Dendritic cell treated with granulocyte-macrophage colony-stimulating factor and Interleukin-4, amounts not matched to agents 40 ng/mL and 50 ng/mL, for 4 days (primary cell): Measurements from ENCODE around the gene SEC16A.
A peak's percentile ranks its signal among the peaks of the same experiment; 100 is the strongest.

Experiments used
- H3K27ac Mint-ChIP-seq: one replicate; pipeline ENCODE4 v1.8.0; 2022; ENCODE audit warnings: mild to moderate bottlenecking, mixed read lengths
- H3K27me3 Mint-ChIP-seq: one replicate; pipeline ENCODE4 v1.8.0; 2022; ENCODE audit warnings: mild to moderate bottlenecking, mixed read lengths
- H3K36me3 Mint-ChIP-seq: one replicate; pipeline ENCODE4 v1.8.0; 2022; ENCODE audit warnings: low read depth, mixed read lengths
- H3K4me1 Mint-ChIP-seq: one replicate; pipeline ENCODE4 v1.8.0; 2022; ENCODE audit warnings: low read depth, mixed read lengths
- H3K4me3 Mint-ChIP-seq: one replicate; pipeline ENCODE4 v1.8.0; 2022; ENCODE audit warnings: mild to moderate bottlenecking, moderate library complexity, mixed read lengths
- H3K9me3 Mint-ChIP-seq: one replicate; pipeline ENCODE4 v1.8.0; 2022; ENCODE audit warnings: mixed read lengths
- intact Hi-C: fragments of 100-400 bp; cut with micrococcal nuclease; formaldehyde crosslinking; loops from one replicate; pipeline ENCODE4 v1.15.0; 2022

SEC16A gene

GRCh38 chr9:136444102-136444501 lies 38.7 kb downstream of the SEC16A start:
- Mint-ChIP-seq H3K27me3 (no peaks in the 10 kb centered on the region), H3K4me1 (no peaks in the 10 kb centered on the region), H3K36me3 (peaks cover 86% of the 10 kb centered on the region), H3K27ac (no peak overlapping the region), H3K9me3 (no peaks in the 10 kb centered on the region), H3K4me3 (no peak overlapping the region)
- intact Hi-C loops: no loop called here

- H3K27me3 Mint-ChIP-seq: peaks cover 2% of the 10 kb centered on the region
- intact Hi-C loops: no loop called here
- H3K9me3 Mint-ChIP-seq: no peaks in the 10 kb centered on the region
- H3K4me3 Mint-ChIP-seq: no peak overlapping the region
- H3K36me3 Mint-ChIP-seq: peaks cover 82% of the 10 kb centered on the region
- H3K4me1 Mint-ChIP-seq: no peaks in the 10 kb centered on the region
- H3K27ac Mint-ChIP-seq: no peak overlapping the region
These were observed 39.2 kb downstream of the SEC16A start for GRCh38 chr9:136443687-136444086.

GRCh38 chr9:136443087-136443486 lies 39.8 kb downstream of the SEC16A start:
- Mint-ChIP-seq H3K36me3 (peaks cover 76% of the 10 kb centered on the region), H3K27ac (no peak overlapping the region), H3K4me1 (peaks cover 5% of the 10 kb centered on the region), H3K9me3 (no peaks in the 10 kb centered on the region), H3K27me3 (peaks cover 3% of the 10 kb centered on the region), H3K4me3 (no peak overlapping the region)
- intact Hi-C loops: no loop called here

GRCh38 chr9:136442265-136442664 lies 40.6 kb downstream of the SEC16A start:
- H3K4me3 Mint-ChIP-seq: no peak overlapping the region
- H3K27me3 Mint-ChIP-seq: peaks cover 3% of the 10 kb centered on the region
- peaks cover 75% of the 10 kb centered on the region for H3K36me3 Mint-ChIP-seq
- H3K27ac Mint-ChIP-seq: no peak overlapping the region
- H3K4me1 Mint-ChIP-seq: peaks cover 13% of the 10 kb centered on the region
- intact Hi-C loops: no loop called here
- no peaks in the 10 kb centered on the region for H3K9me3 Mint-ChIP-seq

- peaks cover 18% of the 10 kb centered on the region for H3K4me1 Mint-ChIP-seq
- H3K27me3 Mint-ChIP-seq: peaks cover 3% of the 10 kb centered on the region
- peaks cover 75% of the 10 kb centered on the region for H3K36me3 Mint-ChIP-seq
- no peak overlapping the region for H3K27ac Mint-ChIP-seq
- H3K9me3 Mint-ChIP-seq: no peaks in the 10 kb centered on the region
- no peak overlapping the region for H3K4me3 Mint-ChIP-seq
- intact Hi-C loops: no loop called here
These were observed 41.1 kb downstream of the SEC16A start for GRCh38 chr9:136441681-136442245.

GRCh38 chr9:136441191-136441680 lies 41.6 kb downstream of the SEC16A start:
- H3K4me3 Mint-ChIP-seq: no peak overlapping the region
- peaks cover 23% of the 10 kb centered on the region for H3K4me1 Mint-ChIP-seq
- H3K36me3 Mint-ChIP-seq: peaks cover 74% of the 10 kb centered on the region
- H3K9me3 Mint-ChIP-seq: no peaks in the 10 kb centered on the region
- H3K27me3 Mint-ChIP-seq: peaks cover 3% of the 10 kb centered on the region
- H3K27ac Mint-ChIP-seq: no peak overlapping the region
- intact Hi-C loops: no loop called here

GRCh38 chr9:136439481-136440408 lies 43.1 kb downstream of the SEC16A start, which contains the start of gene INPP5E:
Gene INPP5E (minus strand): TSS chr9:136439845. CDS start chr9:136439419, 426 bp downstream.
- H3K9me3 Mint-ChIP-seq: no peaks in the 10 kb centered on the region

GRCh38 chr9:136438548-136439480 lies 44.0 kb downstream of the SEC16A start:
- Mint-ChIP-seq H3K4me3 (peak overlapping the region; percentile 76), H3K27me3 (peaks cover 3% of the 10 kb centered on the region), H3K36me3 (peaks cover 73% of the 10 kb centered on the region), H3K4me1 (peaks cover 29% of the 10 kb centered on the region), H3K27ac (peak overlapping the region; percentile 60), H3K9me3 (no peaks in the 10 kb centered on the region)
- intact Hi-C loops: no loop called here

More at GRCh38 chr9:136439481-136440408, 43.1 kb downstream of the SEC16A start, which contains the start of gene INPP5E:
- H3K4me1 Mint-ChIP-seq: peaks cover 29% of the 10 kb centered on the region
- H3K4me3 Mint-ChIP-seq: peak within 1 kb of the TSS; percentile 76
- peaks cover 73% of the 10 kb centered on the region for H3K36me3 Mint-ChIP-seq
- intact Hi-C loops: no loop called here
- peaks cover 3% of the 10 kb centered on the region for H3K27me3 Mint-ChIP-seq
- peak within 1 kb of the TSS; percentile 60 for H3K27ac Mint-ChIP-seq

- peaks cover 3% of the 10 kb centered on the region for H3K27me3 Mint-ChIP-seq
- intact Hi-C loops: no loop called here
- H3K36me3 Mint-ChIP-seq: peaks cover 73% of the 10 kb centered on the region
- H3K4me3 Mint-ChIP-seq: peak overlapping the region; percentile 76
- H3K27ac Mint-ChIP-seq: peak overlapping the region; percentile 60
- H3K4me1 Mint-ChIP-seq: peaks cover 29% of the 10 kb centered on the region
- H3K9me3 Mint-ChIP-seq: no peaks in the 10 kb centered on the region
These were observed 44.8 kb downstream of the SEC16A start for GRCh38 chr9:136437839-136438547.

- H3K9me3 Mint-ChIP-seq: no peaks in the 10 kb centered on the region
- peak overlapping the region; percentile 76 for H3K4me3 Mint-ChIP-seq
- H3K27ac Mint-ChIP-seq: peak overlapping the region; percentile 60
- H3K4me1 Mint-ChIP-seq: peaks cover 29% of the 10 kb centered on the region
- intact Hi-C loops: no loop called here
- peaks cover 3% of the 10 kb centered on the region for H3K27me3 Mint-ChIP-seq
- H3K36me3 Mint-ChIP-seq: peaks cover 73% of the 10 kb centered on the region
These were observed 45.4 kb downstream of the SEC16A start for GRCh38 chr9:136437430-136437829.

- no peak overlapping the region for H3K4me3 Mint-ChIP-seq
- peaks cover 29% of the 10 kb centered on the region for H3K4me1 Mint-ChIP-seq
- no peaks in the 10 kb centered on the region for H3K9me3 Mint-ChIP-seq
- peaks cover 69% of the 10 kb centered on the region for H3K36me3 Mint-ChIP-seq
- H3K27ac Mint-ChIP-seq: no peak overlapping the region
- intact Hi-C loops: no loop called here
- peaks cover 3% of the 10 kb centered on the region for H3K27me3 Mint-ChIP-seq
These were observed 46.7 kb downstream of the SEC16A start for GRCh38 chr9:136436055-136436634.

GRCh38 chr9:136434580-136435169 lies 48.2 kb downstream of the SEC16A start:
- Mint-ChIP-seq H3K4me3 (no peak overlapping the region), H3K27me3 (peaks cover 3% of the 10 kb centered on the region), H3K36me3 (peaks cover 77% of the 10 kb centered on the region), H3K9me3 (no peaks in the 10 kb centered on the region), H3K27ac (no peak overlapping the region), H3K4me1 (peaks cover 29% of the 10 kb centered on the region)
- intact Hi-C loops: no loop called here
